Measurements from ENCODE around the gene SLC12A5.

GRCh38 chr20:45997187-45997586, 31.8 kb upstream of the SLC12A5 start:
- TF ChIP-seq, protein P1, sequence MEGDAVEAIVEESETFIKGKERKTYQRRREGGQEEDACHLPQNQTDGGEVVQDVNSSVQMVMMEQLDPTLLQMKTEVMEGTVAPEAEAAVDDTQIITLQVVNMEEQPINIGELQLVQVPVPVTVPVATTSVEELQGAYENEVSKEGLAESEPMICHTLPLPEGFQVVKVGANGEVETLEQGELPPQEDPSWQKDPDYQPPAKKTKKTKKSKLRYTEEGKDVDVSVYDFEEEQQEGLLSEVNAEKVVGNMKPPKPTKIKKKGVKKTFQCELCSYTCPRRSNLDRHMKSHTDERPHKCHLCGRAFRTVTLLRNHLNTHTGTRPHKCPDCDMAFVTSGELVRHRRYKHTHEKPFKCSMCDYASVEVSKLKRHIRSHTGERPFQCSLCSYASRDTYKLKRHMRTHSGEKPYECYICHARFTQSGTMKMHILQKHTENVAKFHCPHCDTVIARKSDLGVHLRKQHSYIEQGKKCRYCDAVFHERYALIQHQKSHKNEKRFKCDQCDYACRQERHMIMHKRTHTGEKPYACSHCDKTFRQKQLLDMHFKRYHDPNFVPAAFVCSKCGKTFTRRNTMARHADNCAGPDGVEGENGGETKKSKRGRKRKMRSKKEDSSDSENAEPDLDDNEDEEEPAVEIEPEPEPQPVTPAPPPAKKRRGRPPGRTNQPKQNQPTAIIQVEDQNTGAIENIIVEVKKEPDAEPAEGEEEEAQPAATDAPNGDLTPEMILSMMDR (IDR thresholded peaks at IDR 0.05), result no peak
- no peak for TF ChIP-seq EZH2 (IDR thresholded peaks at IDR 0.05)

Measured in neural progenitor cell (in vitro differentiated cells).